Activated CD8-positive, alpha-beta memory T cell treated with anti-CD3 and anti-CD28 coated beads, Interleukin-2, amount 50 U/mL, for 24 hours (primary cell): ENCODE measurements around the gene KPNA6.
"Not testable (repeated sequence)": the region's sequence is repeated elsewhere in the genome, so short reads cannot be mapped to it uniquely, and the experiment has no call there.

Experiments
- DNase-seq: peaks from one replicate; pipeline ENCODE4 v3.0.0-alpha.2; 2020; ENCODE audit errors: extremely low read depth

The KPNA6 gene

DNA sequence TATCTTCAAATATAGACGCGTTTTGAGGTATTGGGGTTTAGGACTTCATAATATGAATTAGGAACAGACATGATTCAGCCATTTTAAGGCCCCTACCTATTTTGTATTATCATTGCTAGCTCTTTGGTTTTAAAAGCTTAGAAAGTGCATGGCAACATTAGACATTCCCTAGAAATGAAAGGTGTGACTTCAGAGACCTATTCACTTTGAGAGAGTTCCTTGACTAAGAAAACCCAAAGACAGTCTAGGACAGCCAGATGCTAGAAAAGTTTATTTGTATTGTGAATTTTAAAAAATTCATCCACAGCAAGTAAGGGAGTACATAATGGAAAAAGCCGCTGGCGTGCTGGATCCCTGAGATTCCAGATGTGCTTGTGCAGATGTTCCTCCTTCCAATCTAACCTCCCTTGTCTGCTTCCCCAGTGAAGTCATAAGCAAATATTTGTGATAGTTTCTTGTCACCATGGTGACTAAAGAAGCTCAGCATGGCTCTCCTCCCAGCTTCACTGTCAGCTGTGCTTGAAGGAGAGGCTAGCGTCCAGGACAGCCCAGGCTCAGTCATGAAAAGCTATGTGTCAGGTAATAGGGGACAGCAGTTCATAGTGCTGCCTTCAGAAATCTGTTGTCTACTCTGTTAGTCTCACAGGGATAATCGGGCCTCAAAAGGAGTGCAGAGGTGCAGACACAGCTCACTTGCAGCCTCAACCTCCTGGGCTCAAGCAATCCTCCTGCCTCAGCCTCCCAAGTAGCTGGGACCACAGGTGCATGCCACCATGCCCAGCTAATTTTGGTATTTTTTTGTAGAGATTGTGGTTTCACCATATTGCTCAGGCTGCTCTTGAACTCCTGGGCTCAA lies 34.8 kb downstream of the KPNA6 start:
- DNase-seq: no peak

DNA sequence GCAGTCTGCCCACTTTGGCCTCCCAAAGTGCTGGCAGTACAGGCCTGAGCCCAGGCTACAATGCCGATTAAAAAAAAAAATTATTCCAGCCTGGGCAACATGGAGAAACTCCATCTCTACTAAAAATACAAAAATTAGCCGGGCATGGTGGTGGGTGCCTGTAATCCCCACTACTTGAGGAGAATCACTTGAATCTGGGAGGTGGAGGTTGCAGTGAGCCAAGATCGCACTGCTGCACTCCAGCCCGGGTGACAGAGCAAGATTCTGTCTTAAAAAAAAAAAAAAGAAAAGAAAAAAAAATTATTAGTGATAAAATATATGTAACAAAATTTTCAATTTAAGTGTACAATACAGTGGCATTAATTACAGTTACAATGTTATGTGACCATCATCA lies 35.4 kb downstream of the KPNA6 start:
- not testable (repeated sequence) for DNase-seq

DNA sequence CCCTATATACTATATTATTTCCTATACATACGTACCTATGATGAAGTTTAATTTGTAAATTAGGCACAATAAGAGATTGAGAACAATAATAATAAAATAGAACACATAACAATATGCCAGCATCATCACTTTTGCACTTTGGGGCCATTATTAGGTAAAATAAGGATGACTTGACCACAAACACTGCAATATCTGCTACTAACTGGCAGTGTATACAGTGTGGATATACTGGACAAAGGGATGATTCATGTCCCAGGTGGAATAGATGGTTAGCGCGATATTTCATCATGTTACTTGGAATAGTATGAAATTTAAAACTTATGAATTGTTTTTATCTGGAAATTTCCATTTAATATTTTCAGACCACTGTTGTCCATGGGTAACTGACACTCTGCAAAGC lies 36.2 kb downstream of the KPNA6 start:
- DNase-seq: no peak

DNA sequence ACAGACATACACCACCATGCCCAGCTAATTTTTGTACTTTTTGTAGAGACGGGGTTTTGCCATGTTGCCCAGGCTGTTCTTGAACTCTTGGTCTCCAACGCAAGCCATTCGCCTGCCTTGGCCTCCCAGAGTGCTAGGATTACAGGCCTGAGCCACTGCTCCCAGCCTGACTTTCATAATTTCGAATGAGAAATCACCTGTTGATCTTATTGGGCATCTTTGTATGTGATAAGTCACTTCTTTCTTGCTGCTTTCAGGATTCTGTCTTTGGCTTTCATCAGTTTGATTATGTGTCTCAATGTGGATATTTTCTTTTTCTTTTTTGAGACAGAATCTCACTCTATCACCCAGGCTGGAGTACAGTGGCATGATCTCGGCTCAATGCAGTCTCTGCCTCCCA lies 39.9 kb downstream of the KPNA6 start:
- not testable (repeated sequence) for DNase-seq

DNA sequence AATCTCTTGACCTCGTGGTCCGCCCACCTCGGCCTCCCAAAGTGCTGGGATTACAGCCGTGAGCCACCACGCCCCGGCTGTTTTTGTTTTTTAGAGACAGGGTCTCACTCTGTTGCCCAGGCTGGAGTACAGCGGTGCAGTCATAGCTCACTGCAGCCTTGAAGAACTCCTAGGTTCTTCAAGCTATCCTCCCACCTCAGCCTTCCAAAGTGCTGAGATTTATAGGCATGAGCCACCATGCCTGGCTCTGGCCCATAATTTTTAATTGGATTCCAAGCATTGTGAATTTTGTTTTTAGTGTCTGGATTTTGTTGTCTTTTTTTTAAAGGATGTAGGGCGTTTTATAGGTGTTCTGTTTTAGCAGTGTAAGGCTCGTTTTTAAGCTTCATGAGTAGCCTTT lies 43.0 kb downstream of the KPNA6 start:
- DNase-seq: no peak

DNA sequence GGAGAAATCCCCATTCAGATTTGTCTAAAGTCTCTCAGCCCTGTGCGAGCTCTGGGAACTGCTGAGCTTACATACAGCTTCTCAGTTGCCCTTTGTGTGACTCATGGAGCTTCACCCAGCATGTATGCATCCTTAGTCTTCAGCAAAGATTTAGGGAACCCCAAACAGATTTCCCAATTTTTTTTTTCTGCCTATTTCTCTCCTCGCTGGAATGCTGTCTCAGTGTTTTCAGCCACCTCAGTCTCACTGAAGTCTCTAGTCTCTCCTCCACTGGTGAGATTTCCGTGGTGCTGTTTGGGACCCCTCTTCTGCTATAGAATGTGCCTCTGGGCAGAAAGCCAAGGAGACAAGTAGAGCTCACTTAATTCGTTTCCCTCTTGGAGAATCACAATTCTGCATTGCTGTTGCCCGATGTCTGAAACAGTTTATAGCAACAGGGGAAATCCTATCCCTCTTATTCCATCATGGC lies 43.5 kb downstream of the KPNA6 start:
- no peak for DNase-seq

DNA sequence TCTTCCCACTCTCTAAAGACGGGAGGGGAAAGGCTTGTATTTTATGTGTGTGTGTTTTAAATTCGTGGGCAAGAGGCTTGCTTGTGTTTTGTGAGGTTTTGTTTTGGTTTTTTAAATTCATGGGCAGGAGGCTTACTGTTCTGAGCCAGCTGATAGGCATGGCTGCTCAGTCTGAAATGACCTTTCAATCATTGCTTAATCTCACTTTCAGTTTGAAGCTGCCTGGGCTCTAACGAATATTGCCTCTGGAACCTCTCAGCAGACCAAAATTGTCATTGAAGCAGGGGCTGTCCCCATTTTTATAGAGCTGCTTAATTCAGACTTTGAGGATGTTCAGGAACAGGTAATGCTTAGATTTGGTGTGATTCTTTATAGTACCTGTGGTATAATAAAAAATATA lies 51.3 kb downstream of the KPNA6 start:
- DNase-seq: no peak

DNA sequence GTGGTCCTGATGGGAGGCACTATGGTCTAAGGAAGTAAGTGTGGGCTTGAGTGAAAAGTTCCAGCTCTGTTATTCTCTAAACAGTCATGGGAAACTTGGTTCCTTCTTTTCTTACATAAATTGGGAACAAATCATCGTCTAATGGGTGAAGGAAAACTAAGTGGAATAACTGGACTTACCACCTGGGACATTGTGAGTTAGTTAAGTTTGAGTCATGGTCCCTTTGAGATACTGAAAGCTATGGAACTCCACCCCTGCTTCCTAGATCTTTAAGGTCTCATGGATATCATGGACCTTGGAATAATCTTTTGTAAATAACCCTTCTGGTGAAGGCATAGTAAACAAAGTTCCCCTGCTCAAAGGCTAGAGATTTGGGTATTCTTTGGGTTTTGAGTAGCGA lies 55.5 kb downstream of the KPNA6 start:
- DNase-seq: no peak

DNA sequence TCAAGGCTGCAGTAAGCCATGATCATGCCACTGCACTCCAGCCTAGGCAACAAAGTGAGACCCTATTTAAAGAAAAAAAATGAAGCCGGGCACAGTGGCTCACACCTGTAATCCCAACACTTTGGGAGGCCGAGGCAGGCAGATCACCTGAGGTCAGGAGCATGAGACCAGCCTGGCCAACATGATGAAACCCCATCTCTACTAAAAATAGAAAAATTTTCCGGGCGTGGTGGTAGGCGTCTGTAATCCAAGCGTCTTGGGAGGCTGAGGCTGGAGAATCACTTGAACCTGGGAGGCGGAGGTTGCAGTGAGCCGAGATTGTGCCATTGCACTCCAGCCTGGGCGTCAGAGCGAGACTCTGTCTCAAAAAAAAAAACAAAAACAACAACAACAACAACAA lies 57.8 kb downstream of the KPNA6 start:
- not testable (repeated sequence) for DNase-seq

DNA sequence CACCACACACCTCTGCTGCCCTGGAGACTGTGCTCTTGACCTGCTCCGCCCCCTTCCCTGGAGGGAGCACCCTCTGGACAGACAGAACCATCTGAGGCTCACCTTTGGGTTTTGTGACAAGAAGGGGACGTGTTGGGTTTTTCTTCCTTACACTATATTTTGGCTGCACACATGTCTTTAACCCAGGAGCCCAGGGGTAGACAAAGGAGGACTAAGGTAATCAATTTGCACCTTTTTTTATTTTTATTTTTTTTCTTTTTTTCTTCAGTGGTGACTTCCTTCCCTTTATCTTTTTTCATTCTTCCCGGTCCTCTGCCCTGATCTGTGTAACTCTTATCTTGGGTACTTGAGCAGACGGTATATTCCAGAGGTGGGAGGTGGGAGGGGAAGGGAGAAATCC lies 63.1 kb downstream of the KPNA6 start:
- no peak for DNase-seq

DNA sequence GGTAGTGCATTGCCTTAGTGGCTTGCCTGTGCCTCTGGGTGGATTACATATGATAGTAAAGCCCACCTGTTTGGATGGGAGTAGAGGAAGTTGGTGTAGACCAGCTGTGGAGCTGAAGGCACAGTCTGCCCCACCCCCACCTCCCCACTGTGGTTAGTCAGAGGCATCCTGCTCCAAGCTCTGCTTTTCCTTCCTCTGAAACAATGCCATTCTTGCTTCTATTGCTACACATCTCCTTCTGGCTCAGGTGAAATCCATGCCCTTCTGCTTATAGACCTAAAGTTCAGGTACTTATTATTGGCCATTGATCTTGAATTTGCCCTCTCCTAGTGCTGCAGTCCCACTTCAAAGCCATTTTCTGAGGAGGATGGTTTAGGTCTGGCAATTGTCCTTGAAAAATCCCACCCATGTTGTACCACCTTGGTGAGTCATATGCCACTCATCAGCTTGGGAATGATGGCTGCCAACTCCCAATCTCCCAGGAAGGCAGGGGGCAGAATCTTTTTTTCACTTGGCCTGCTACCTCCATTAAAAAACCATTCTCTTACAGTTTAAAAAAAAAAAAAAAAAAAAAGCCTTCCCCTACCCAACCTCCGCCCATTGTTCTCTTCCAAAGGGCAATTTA lies 64.9 kb downstream of the KPNA6 start:
- DNase-seq: no peak

DNA sequence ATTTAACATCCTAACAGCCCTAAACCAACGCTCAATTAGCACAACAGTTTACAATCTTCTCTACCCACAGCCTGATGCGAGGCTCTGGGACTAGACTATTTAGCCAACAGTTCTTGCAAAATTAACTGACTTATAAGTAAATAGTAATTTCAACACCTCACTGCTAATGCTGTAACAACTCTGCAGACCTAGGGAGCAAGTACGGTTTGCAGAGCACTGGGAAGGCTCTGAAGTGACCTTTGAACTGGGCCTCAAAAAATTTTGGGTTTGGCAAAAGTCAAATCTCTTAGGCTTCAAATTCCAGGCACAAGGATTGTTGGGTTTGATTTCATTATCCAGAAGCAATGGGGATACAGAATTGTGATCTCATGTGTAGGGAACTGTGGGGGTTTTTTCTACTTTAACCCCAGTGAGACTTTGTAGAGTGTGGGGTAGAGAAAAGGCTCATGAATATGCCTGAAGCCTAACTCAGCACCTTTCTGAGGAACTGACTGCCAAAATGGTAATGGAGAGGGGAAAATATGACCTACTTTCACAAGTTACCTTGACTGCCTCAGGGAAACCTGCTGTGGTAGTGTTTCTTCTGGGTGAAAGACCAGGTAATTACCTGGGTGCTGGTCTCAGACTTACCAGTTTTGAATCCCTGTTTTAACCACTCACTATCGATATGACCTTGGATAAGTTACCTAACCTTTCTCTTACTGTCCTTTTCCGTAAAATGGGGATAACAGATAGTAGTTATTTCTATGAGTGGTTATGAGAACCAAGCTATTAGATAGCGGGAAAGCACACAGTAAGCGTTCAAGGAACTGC lies 70.7 kb downstream of the KPNA6 start:
- no peak for DNase-seq

DNA sequence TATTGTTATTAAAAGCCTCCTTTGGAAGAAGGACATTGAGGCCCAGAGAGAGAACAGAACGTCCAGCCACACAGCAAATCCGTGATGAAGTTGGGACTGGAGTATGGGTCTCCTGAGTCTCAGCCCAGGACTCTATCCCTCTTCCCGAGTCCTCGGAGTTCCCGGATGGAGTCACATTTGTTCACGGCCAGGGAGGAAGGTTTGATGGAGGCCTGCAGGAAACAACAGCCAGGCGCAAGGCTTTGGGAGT lies 71.3 kb downstream of the KPNA6 start:
- no peak for DNase-seq

DNA sequence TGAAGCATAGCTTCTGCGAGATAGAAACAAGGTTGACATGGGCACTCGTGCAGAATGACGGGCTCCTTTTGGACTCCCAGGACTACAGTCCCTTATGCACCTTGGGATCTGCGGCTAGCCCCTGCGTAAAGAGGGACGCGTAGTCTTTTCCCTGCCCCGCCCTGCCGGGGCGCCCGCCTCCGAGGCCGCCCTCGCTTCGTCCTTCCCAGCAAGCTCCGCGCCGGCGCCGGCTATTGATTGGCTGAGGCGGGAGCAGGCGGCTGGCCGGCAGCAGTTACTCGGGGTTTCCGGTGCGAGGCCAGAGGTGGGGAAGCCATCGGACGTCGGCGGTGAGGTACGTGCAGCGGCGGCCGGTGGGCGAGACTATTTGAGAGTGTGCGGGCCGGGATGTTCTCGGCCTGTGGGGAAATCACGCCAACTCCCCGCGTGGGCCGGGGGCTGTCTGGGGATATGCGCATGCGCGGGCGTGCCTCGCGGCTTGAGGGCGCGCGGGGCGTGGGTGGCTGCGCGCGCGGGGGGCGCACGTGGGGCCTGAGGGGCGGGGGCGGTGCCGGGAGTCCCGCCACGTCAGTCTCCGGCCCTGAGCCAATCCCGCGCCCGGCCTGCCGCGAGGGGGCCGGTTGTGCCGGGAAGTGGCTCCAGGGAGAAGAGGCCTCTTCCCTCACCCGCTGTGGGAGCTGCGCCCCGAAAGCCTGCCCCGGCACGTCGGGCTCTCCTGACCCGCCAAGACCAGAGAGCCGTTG lies 71.8 kb downstream of the KPNA6 start, which contains the start of gene TXLNA:
Gene TXLNA (plus strand): TSS at position 233 of the 743 bp plus-strand sequence. CDS start 671 bp downstream, outside the sequence.
- DNase-seq: peak; percentile 72

DNA sequence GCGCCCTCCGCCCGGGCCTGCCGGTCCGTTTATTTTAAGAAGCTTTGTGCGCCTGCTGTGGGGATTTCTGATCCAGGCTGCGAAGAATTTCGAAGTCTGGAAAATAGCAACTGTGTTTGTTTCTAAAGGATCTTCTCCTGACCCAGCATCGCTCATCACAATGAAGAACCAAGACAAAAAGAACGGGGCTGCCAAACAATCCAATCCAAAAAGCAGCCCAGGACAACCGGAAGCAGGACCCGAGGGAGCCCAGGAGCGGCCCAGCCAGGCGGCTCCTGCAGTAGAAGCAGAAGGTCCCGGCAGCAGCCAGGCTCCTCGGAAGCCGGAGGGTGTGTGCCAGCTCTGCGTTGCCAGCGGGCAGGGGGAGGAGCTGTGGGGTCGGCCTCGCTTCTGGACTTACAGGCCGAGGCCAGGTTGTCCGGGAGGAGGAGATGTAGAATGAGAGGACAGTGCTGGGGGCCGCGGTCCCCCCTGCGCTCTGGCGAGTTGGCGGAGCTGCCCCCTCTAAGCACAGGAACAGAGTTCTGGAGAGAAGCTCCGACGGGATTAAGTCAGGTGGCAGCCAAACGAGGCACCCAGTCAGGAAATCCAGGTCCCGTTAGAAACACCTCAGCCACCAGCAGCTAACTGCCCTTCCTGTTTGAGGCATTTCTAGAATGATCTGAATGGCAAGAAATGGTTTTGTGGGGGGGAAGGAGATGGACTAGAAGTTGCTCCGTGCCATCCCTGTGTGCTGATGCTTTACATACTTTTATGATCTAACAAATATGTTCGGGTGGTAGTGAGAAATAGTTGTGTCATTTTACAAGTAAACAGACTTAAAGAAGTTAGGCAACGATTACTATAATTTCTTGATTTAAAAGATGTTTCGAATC lies 72.6 kb downstream of the KPNA6 start:
- no peak for DNase-seq

DNA sequence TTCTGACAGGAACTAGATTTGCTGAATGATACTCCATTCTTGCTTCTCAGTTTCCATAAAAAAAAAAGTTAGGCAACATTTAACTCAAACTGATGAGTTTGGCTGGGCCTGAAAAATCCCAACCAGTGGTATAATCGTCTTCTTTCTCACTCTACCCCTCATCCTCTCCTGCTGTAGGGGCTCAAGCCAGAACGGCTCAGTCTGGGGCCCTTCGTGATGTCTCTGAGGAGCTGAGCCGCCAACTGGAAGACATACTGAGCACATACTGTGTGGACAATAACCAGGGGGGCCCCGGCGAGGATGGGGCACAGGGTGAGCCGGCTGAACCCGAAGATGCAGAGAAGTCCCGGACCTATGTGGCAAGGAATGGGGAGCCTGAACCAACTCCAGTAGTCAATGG lies 73.2 kb downstream of the KPNA6 start:
- no peak for DNase-seq

DNA sequence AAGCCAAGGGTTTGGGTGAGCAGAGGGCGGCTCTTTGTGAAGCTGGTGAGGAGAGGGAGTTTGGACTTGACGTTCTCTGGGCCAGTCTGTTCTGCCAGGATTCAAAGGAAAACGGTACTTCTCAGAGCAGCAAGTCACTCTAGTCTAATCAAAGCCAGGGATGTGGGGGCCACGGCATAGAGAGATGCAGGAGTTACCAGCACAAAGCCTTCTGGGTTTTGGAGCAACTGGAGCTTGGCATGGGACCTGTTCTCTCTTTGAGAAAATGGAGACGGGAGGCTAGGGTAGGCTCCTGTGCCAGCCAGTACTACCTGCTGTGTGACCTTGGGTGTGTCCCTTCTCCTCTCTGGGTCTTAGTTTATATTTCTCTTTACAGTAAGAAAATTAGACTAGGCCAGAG lies 73.7 kb downstream of the KPNA6 start:
- no peak for DNase-seq

DNA sequence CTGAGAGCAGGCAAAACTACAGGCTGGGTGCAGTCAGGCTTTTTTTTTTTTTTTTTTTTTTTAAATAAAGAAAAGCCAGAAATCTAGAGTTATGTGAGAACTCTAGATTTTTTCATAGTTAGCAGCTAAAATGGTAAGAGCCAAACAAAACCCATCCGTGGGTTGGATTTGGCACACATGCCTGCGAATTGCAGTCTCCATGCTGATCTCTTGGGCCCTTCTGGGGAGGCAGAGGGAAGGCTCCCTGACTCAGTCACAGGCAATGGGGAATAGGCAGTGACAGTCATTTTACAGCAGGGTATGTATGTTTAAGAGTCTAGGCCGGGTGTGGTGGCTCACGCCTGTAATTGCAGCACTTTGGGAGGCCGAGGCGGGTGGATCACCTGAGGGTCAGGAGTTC lies 74.2 kb downstream of the KPNA6 start:
- no peak for DNase-seq

DNA sequence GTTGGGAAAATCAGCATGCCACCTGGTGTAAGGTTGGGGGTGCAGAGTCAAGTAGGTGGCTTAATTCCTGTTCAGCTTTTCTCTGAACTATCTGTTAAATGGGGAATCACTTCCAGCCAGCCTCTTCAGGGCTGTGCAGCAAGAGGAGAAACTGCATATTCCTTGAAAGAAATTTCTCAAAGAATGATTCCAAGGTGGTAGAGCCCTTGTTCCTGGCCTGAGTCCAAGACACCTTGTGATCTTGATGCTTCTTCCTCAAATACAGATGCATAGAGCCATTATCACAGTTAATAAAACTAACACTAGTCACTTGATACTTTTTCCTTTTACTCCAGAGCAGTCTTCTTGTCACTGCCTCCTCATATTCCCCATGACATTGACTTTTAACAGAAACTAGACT lies 76.8 kb downstream of the KPNA6 start:
- DNase-seq: no peak

DNA sequence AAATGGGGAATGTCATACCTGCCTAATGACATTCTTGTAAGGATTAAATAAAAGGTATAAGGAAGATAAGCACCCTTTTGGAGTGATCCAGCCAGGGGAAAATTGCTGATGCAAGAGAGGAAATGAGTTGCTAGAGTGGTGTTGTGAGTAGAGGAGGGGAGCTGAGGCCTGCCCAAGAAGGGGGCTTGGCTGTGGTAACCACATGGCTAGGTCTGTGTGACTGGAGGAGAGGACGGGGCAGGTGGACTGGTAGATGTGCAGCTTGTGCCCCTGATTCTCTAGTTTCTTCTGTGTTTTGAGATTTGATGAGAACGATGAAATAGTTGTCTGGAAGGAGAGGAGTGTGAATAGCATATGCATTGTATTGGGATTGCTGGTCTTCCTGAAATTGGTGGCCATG lies 78.2 kb downstream of the KPNA6 start:
- DNase-seq: no peak

DNA sequence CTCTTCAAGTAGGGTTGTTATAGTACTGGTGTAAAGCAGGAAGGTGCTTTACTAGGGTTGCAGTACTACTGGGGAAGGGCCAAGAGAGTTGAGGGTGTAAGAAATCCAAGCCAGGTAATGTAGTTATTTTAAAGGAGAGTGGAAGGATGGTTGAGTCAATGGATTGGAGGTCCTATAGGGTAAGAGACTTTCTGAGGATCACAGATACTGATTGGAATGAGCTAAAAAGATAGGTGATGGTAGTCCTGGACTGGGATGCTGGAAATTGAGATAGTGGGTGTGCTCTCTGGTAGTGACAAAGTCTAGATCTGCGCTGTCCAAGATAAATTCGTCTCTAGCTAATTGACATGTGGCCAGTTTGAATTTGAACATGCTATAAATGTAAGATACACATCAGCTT lies 78.6 kb downstream of the KPNA6 start:
- no peak for DNase-seq
